Naive thymus-derived CD4-positive, alpha-beta T cell (primary cell): Measurements from ENCODE around the gene AKR1A1. TPM values are rescaled to one million over a fixed set of nuclear protein-coding genes. Genes with fewer than 3 reads are reported as not detected.

Source experiments
- ATAC-seq: fragments of 150-1000 bp; cut with Tn5 transposase; 2 replicates; pipeline ENCODE4 v1.10.0; 2021; ENCODE audit warnings: mild to moderate bottlenecking, moderate library complexity
- CTCF ChIA-PET: fragments of 350-600 bp; sonication (Branson Sonifier 250); formaldehyde crosslinking; loops from one replicate; lab custom pipeline; 2021; ENCODE audit warnings: antibody characterized with exemption; lab: Charles Lee
- POLR2A ChIA-PET: fragments of 350-600 bp; sonication (Branson Sonifier 250); formaldehyde crosslinking; loops from one replicate; lab custom pipeline; 2021; ENCODE audit warnings: antibody characterized with exemption, inconsistent platforms; lab: Charles Lee
- DNase-seq, 9 donors: peaks; one replicate each; pipeline versions ENCODE4 v3.0.0 to v3.0.0-alpha.2; 2020 to 2022; ENCODE audit warnings: mixed read lengths in 1 of 9
- H3K27ac ChIP-seq: one replicate; pipeline ENCODE4 v1.7.0; 2013; ENCODE audit warnings: mild to moderate bottlenecking, low read depth, low read length, moderate library complexity
- H3K27me3 ChIP-seq, 2 donors: one replicate each; pipeline ENCODE4 v1.7.0; 2013; ENCODE audit warnings: low read length in 2 of 2, mild to moderate bottlenecking in 2 of 2, moderate library complexity in 2 of 2; ENCODE audit not compliant: control insufficient read depth in 2 of 2, insufficient read depth in 2 of 2
- H3K36me3 ChIP-seq, 3 experiments: 1 replicate in 2 of 3; 2 replicates in 1 of 3; pipeline ENCODE4 v1.7.0; 2013; ENCODE audit warnings: low read length in 3 of 3, mild to moderate bottlenecking in 3 of 3, moderate library complexity in 1 of 3; ENCODE audit not compliant: insufficient read depth in 3 of 3, control insufficient read depth in 2 of 3
- H3K4me1 ChIP-seq, 2 donors: one replicate each; pipeline ENCODE4 v1.7.0; 2013; ENCODE audit warnings: low read length in 2 of 2, mild to moderate bottlenecking in 2 of 2, moderate library complexity in 1 of 2; ENCODE audit not compliant: control insufficient read depth in 2 of 2, insufficient read depth in 2 of 2
- H3K4me3 ChIP-seq: 2 replicates; pipeline ENCODE4 v1.7.0; 2013; ENCODE audit warnings: mild to moderate bottlenecking, low read length
- H3K9me3 ChIP-seq, 3 experiments: 1 replicate in 2 of 3; 2 replicates in 1 of 3; pipeline ENCODE4 v1.7.0; 2013; ENCODE audit warnings: low read length in 3 of 3; ENCODE audit not compliant: control insufficient read depth in 2 of 3
- H3K27ac Mint-ChIP-seq, 9 donors: one replicate each; pipeline ENCODE4 v1.8.0; 2020 to 2022; ENCODE audit warnings: mixed read lengths in 9 of 9, mild to moderate bottlenecking in 8 of 9, moderate library complexity in 5 of 9, inconsistent platforms in 2 of 9
- H3K27me3 Mint-ChIP-seq, 5 donors: one replicate each; pipeline ENCODE4 v1.8.0; 2021 to 2022; ENCODE audit warnings: mixed read lengths in 5 of 5, mild to moderate bottlenecking in 1 of 5
- H3K36me3 Mint-ChIP-seq, 5 donors: one replicate each; pipeline ENCODE4 v1.8.0; 2020 to 2022; ENCODE audit warnings: mixed read lengths in 5 of 5, mild to moderate bottlenecking in 3 of 5, inconsistent platforms in 1 of 5
- H3K4me1 Mint-ChIP-seq, 7 donors: one replicate each; pipeline ENCODE4 v1.8.0; 2020 to 2022; ENCODE audit warnings: mixed read lengths in 7 of 7, mild to moderate bottlenecking in 3 of 7, inconsistent platforms in 1 of 7
- H3K4me3 Mint-ChIP-seq, 10 donors: one replicate each; pipeline ENCODE4 v1.8.0; 2020 to 2022; ENCODE audit warnings: mild to moderate bottlenecking in 10 of 10, mixed read lengths in 10 of 10, moderate library complexity in 6 of 10, inconsistent platforms in 2 of 10
- H3K9me3 Mint-ChIP-seq, 11 donors: one replicate each; pipeline ENCODE4 v1.8.0; 2020 to 2022; ENCODE audit warnings: mixed read lengths in 11 of 11, mild to moderate bottlenecking in 4 of 11, inconsistent platforms in 1 of 11, moderate library complexity in 1 of 11
- intact Hi-C, 2 donors: fragments of 100-400 bp; cut with micrococcal nuclease; formaldehyde crosslinking; loops; one replicate each; pipeline ENCODE4 v1.15.1; 2023
- polyA plus RNA-seq, 2 donors: library from polyadenylated mRNA; unstranded; fragments of 300-500 nt; fragmentation: Illumina TruSeq; gene quantifications; one replicate each; pipeline ENCODE4 v1.2.3, GENCODE V29; 2021
- total RNA-seq, 6 experiments: library from RNA in 5 of 6; stranded (reverse) in 5 of 6; gene quantifications; 1 replicate in 5 of 6; 2 replicates in 1 of 6; pipeline ENCODE4 v1.2.3 and lab custom pipeline; 2021 to 2026

AKR1A1 gene
- total and polyA plus RNA-seq, 7 experiments from 2014 or later: 47.5 to 155 (median 76.3) TPM

DNA sequence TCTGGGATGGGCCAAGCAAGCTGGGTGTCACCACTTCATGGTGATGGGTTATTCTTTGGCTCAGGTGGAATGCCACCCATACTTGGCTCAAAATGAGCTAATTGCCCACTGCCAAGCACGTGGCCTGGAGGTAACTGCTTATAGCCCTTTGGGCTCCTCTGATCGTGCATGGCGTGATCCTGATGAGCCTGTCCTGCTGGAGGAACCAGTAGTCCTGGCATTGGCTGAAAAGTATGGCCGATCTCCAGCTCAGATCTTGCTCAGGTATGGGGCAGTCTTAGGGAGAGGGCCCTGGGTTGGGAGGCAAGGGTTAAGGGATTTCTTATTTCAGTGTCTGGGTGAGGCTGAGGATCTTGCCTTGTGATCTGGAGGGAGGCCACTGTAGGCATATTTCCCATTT is 17.8 kb downstream of the AKR1A1 start:
- POLR2A ChIA-PET: interaction anchor here (0.6 to 3.5 kb wide), 7 partner anchors 16 to 265 kb away, joined by 3 to 18 read pairs (median 4); partner anchors contain the start of genes PRDX1 and TESK2
- H3K27ac ChIP-seq: no peak overlapping the region
- no peaks in the 10 kb centered on the region for H3K9me3 Mint-ChIP-seq
- H3K4me1 ChIP-seq: no peaks in the 10 kb centered on the region
- ATAC-seq (no peak), DNase-seq (no peak)
- intact Hi-C loops: no loop called here
- CTCF ChIA-PET: interaction anchor here (1.1 to 7.4 kb wide), 7 partner anchors 11 to 227 kb away, joined by 3 to 96 read pairs (median 9); partner anchors contain the start of genes MUTYH, TESK2 and TOE1
- H3K4me3 Mint-ChIP-seq: no peak overlapping the region
- H3K4me3 ChIP-seq: no peak overlapping the region
- no peaks in the 10 kb centered on the region for H3K27me3 ChIP-seq
- H3K27ac Mint-ChIP-seq: peak overlapping the region in 4 of 9 donors; percentile 15 to 43 (median 40)
- H3K27me3 Mint-ChIP-seq: no peaks in the 10 kb centered on the region
- H3K36me3 ChIP-seq: peaks cover 0 to 42% (median 5%) of the 10 kb centered on the region in 3 experiments
- H3K9me3 ChIP-seq: no peaks in the 10 kb centered on the region
- peaks cover 4 to 21% (median 5%) of the 10 kb centered on the region in 5 donors for H3K36me3 Mint-ChIP-seq
- peaks cover 0 to 4% (median 0%) of the 10 kb centered on the region in 7 donors for H3K4me1 Mint-ChIP-seq

GRCh38 chr1:45569571-45569961 is 18.9 kb downstream of the AKR1A1 start:
- H3K27ac Mint-ChIP-seq: peak overlapping the region in 3 of 9 donors; percentile 44 to 63 (median 63)
- H3K27me3 ChIP-seq: no peaks in the 10 kb centered on the region
- peaks cover 0 to 4% (median 0%) of the 10 kb centered on the region in 7 donors for H3K4me1 Mint-ChIP-seq
- H3K4me3 ChIP-seq: no peak overlapping the region
- H3K9me3 ChIP-seq: no peaks in the 10 kb centered on the region
- no peaks in the 10 kb centered on the region for H3K9me3 Mint-ChIP-seq
- DNase-seq (no peak), ATAC-seq (no peak)
- POLR2A ChIA-PET: interaction anchor here (1.1 to 3.5 kb wide), 5 partner anchors 19 to 66 kb away, joined by 3 to 18 read pairs (median 6); partner anchors contain the start of genes AKR1A1 and PRDX1
- H3K4me1 ChIP-seq: no peaks in the 10 kb centered on the region
- intact Hi-C loops: no loop called here
- H3K27ac ChIP-seq: no peak overlapping the region
- H3K4me3 Mint-ChIP-seq: no peak overlapping the region
- H3K36me3 Mint-ChIP-seq: peaks cover 4 to 18% (median 5%) of the 10 kb centered on the region in 5 donors
- peaks cover 0 to 34% (median 5%) of the 10 kb centered on the region in 3 experiments for H3K36me3 ChIP-seq
- no peaks in the 10 kb centered on the region for H3K27me3 Mint-ChIP-seq
- CTCF ChIA-PET: interaction anchor here (0.6 to 7.4 kb wide), 13 partner anchors 11 to 557 kb away, joined by 3 to 96 read pairs (median 4); partner anchors contain the start of genes MUTYH, TESK2 and TOE1

DNA sequence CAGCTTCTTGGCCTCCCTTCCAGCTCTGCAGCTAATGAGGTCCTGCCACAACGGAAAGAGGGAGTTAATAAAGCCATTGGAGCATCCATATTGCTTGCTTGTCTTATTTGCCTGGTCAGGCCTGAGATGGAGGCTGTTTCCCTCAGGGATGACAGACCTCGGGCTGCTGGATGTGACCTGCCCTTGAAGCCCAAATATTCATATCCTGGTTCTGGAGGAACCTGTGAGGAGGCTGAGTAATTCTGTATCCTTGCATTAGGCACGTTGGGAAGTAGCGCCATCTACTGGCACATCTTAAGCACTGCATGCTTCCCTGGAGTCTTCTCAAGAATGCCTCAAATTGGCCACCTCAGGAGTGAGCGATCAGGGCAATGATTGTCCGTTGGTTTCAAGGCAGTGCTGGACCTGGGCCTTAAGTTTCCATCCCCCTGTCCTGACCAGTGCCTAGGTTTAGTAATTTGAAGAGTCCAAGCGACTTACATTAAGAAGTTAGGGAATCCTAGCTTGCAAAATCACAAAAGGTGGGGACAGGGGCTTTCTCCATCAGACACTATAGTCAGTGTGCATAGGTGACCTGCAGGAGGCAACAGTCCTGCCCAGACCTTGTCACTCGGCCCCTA is 19.4 kb downstream of the AKR1A1 start:
- Mint-ChIP-seq H3K27me3 (no peaks in the 10 kb centered on the region), H3K9me3 (no peaks in the 10 kb centered on the region), H3K4me1 (peaks cover 0 to 4% (median 0%) of the 10 kb centered on the region in 7 donors), H3K4me3 (no peak overlapping the region), H3K36me3 (peaks cover 4 to 18% (median 5%) of the 10 kb centered on the region in 5 donors), H3K27ac (peak overlapping the region in 1 of 9 donors; percentile 63)
- intact Hi-C loops: loop anchor here (1.0 to 2.0 kb wide), 8 partner anchors 19 to 556 kb away; partner anchors contain the start of genes PRDX1 (in 2 of the 2) and AKR1A1 (in 1 of the 2)
- ChIA-PET POLR2A (interaction anchor here (1.1 to 3.5 kb wide), 6 partner anchors 20 to 67 kb away, joined by 3 to 18 read pairs (median 6); partner anchors contain the start of genes AKR1A1 and PRDX1), CTCF (interaction anchor here (0.6 to 7.4 kb wide), 17 partner anchors 11 to 557 kb away, joined by 3 to 96 read pairs (median 5); partner anchors contain the start of genes AKR1A1, MUTYH, TESK2 and TOE1)
- H3K36me3 ChIP-seq: peaks cover 0 to 34% (median 5%) of the 10 kb centered on the region in 3 experiments
- ATAC-seq: peak; percentile 99
- H3K4me1 ChIP-seq: no peaks in the 10 kb centered on the region
- H3K4me3 ChIP-seq: no peak overlapping the region
- H3K9me3 ChIP-seq: no peaks in the 10 kb centered on the region
- no peaks in the 10 kb centered on the region for H3K27me3 ChIP-seq
- H3K27ac ChIP-seq: no peak overlapping the region
- DNase-seq: peak; percentile 46 to 74 (median 65)

DNA sequence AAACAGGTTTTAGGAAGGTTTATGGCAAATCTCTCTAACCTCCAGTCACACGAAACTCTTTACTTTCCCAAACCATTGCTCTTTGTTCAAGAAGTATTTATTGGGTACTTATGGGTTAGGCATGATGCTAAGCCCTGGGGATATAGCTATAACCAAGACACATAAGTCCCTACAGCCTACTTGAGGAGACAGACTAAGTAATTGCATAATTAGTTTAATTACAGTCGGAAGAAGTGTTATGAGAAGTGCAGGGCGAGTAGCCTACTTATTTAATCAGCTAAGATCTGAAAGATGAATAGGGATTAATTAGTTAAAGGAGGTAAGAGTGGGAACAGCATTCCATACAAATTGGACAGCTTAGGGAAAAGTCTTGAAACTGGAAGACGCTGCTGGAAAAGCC is 20.0 kb downstream of the AKR1A1 start:
- ChIA-PET POLR2A (interaction anchor here (1.1 to 3.5 kb wide), 3 partner anchors 49 to 67 kb away, joined by 3 to 18 read pairs (median 6); partner anchors contain the start of gene PRDX1), CTCF (interaction anchor here (0.6 to 7.4 kb wide), 10 partner anchors 13 to 210 kb away, joined by 3 to 96 read pairs (median 6); partner anchors contain the start of genes AKR1A1 and TESK2)
- H3K36me3 Mint-ChIP-seq: peaks cover 4 to 18% (median 5%) of the 10 kb centered on the region in 5 donors
- Histone ChIP-seq H3K9me3 (no peaks in the 10 kb centered on the region), H3K27ac (no peak overlapping the region), H3K4me3 (no peak overlapping the region), H3K36me3 (peaks cover 0 to 34% (median 5%) of the 10 kb centered on the region in 3 experiments), H3K27me3 (no peaks in the 10 kb centered on the region), H3K4me1 (no peaks in the 10 kb centered on the region)
- H3K9me3 Mint-ChIP-seq: no peaks in the 10 kb centered on the region
- no peak for DNase-seq
- H3K27me3 Mint-ChIP-seq: no peaks in the 10 kb centered on the region
- intact Hi-C loops: loop anchor here (1.0 to 2.0 kb wide), 8 partner anchors 19 to 556 kb away; partner anchors contain the start of genes PRDX1 (in 2 of the 2) and AKR1A1 (in 1 of the 2)
- peaks cover 0 to 4% (median 0%) of the 10 kb centered on the region in 7 donors for H3K4me1 Mint-ChIP-seq
- ATAC-seq: no peak
- H3K27ac Mint-ChIP-seq: no peak overlapping the region
- H3K4me3 Mint-ChIP-seq: no peak overlapping the region

DNA sequence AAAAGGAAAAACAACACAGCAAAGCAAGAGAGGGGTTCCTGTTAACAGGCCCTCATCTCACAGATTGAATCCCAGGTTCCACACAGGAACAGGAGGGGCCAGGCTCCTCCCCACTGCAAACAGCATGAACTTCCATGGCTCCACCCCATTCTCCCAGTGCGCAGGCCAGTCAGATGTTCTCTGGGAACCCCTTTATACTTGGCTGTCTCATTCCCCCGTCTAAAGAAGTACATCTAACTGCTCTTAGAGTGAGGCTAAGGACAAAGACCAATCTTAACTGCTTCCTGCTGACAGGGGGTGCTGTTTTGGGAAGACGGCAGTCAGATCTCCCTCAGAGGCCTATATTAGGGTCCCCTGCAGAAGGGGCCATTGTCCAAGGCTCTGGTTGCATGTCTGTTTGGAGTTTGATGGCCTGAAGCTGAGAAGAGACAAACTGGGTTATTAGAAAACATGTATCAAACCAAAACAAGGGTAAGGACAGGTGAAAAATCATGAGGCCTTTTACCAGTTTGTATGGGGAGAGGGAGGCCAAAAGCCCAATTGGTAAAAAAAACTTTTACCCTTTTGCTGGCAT is 22.7 kb downstream of the AKR1A1 start:
- DNase-seq (no peak), ATAC-seq (no peak)
- Mint-ChIP-seq H3K36me3 (peaks cover 0 to 9% (median 0%) of the 10 kb centered on the region in 5 donors), H3K4me3 (no peak overlapping the region), H3K27me3 (no peaks in the 10 kb centered on the region), H3K27ac (peak overlapping the region in 1 of 9 donors; percentile 36), H3K9me3 (no peaks in the 10 kb centered on the region), H3K4me1 (peaks cover 0 to 4% (median 0%) of the 10 kb centered on the region in 7 donors)
- H3K27me3 ChIP-seq: no peaks in the 10 kb centered on the region
- no peaks in the 10 kb centered on the region for H3K9me3 ChIP-seq
- intact Hi-C loops: no loop called here
- H3K4me1 ChIP-seq: no peaks in the 10 kb centered on the region
- POLR2A ChIA-PET: interaction anchor here (1.0 to 1.7 kb wide), 2 partner anchors 10 to 55 kb away, joined by 3 to 4 read pairs; no protein-coding TSS in a partner anchor
- no peak overlapping the region for H3K27ac ChIP-seq
- no peak overlapping the region for H3K4me3 ChIP-seq
- CTCF ChIA-PET: interaction anchor here (7.4 kb wide), 1 partner anchor 62 kb away, joined by 96 read pairs; no protein-coding TSS in a partner anchor
- peaks cover 0 to 12% (median 0%) of the 10 kb centered on the region in 3 experiments for H3K36me3 ChIP-seq

- CTCF ChIA-PET: no interaction called here
- intact Hi-C loops: no loop called here
- no peak overlapping the region for H3K4me3 ChIP-seq
- H3K36me3 ChIP-seq: peaks cover 0 to 4% (median 0%) of the 10 kb centered on the region in 3 experiments
- no peaks in the 10 kb centered on the region for H3K4me1 ChIP-seq
- Mint-ChIP-seq H3K27me3 (no peaks in the 10 kb centered on the region), H3K4me1 (peaks cover 0 to 4% (median 0%) of the 10 kb centered on the region in 7 donors), H3K9me3 (no peaks in the 10 kb centered on the region), H3K27ac (no peak overlapping the region), H3K36me3 (peaks cover 0 to 9% (median 0%) of the 10 kb centered on the region in 5 donors), H3K4me3 (no peak overlapping the region)
- no peaks in the 10 kb centered on the region for H3K9me3 ChIP-seq
- ATAC-seq: no peak
- POLR2A ChIA-PET: interaction anchor here (1.4 kb wide), 1 partner anchor 9 kb away, joined by 3 read pairs; the partner anchor contains the start of gene NASP
- no peak for DNase-seq
- H3K27me3 ChIP-seq: no peaks in the 10 kb centered on the region
- H3K27ac ChIP-seq: no peak overlapping the region
Measured at GRCh38 chr1:45574105-45574626, 23.5 kb downstream of the AKR1A1 start.
